GM13977 (cell line): ENCODE results near the gene FCER1A.

Experiments
- DNase-seq: peaks from one replicate; pipeline ENCODE4 v3.0.0; 2012; ENCODE audit warnings: low spot score
- CTCF ChIP-seq: IDR thresholded peaks from 2 replicates; pipeline ENCODE4 v1.5.1; 2012; ENCODE audit warnings: mild to moderate bottlenecking, control low read depth; ENCODE audit not compliant: insufficient read depth; ENCODE audit errors: extremely low read depth, missing control alignments
- in situ Hi-C: fragments of 300-500 bp; cut with MboI; formaldehyde crosslinking; loops from one replicate; pipeline ENCODE4 v1.12.0; 2022; ENCODE audit warnings: low sequenced_read_pairs, low pct_unique_long_range_greater_than_20kb, mixed read lengths, inconsistent platforms; ENCODE audit not compliant: unreplicated experiment

Gene FCER1A

GRCh38 chr1:159302095-159302494 lies at the start of gene FCER1A:
TSS of gene FCER1A (plus strand) at chr1:159302336. CDS start at chr1:159302365, 29 bp downstream.
- in situ Hi-C loops = no loop called here
- TF ChIP-seq CTCF = no peak
- no peak for DNase-seq

GRCh38 chr1:159261311-159261710 lies 40.8 kb upstream of the FCER1A start:
- in situ Hi-C loops = no loop called here
- no peak for TF ChIP-seq CTCF
- DNase-seq = no peak

GRCh38 chr1:159261721-159262494 lies 40.2 kb upstream of the FCER1A start:
- TF ChIP-seq CTCF = no peak
- no peak for DNase-seq
- in situ Hi-C loops = no loop called here

- in situ Hi-C loops = no loop called here
- DNase-seq = no peak
Observed at GRCh38 chr1:159266832-159267231, 35.3 kb upstream of the FCER1A start.

GRCh38 chr1:159274631-159275030 lies 27.5 kb upstream of the FCER1A start:
- no peak for TF ChIP-seq CTCF
- no peak for DNase-seq
- in situ Hi-C loops = no loop called here

More at GRCh38 chr1:159266832-159267231, 35.3 kb upstream of the FCER1A start:
- TF ChIP-seq CTCF = no peak

- in situ Hi-C loops = no loop called here
- no peak for DNase-seq
- no peak for TF ChIP-seq CTCF
Observed at GRCh38 chr1:159275891-159276290, 26.2 kb upstream of the FCER1A start.
